Measurements from ENCODE around the gene RFWD3.
"Not testable (repeated sequence)": the region's sequence is repeated elsewhere in the genome, so short reads cannot be mapped to it uniquely, and the experiment has no call there.

Gene RFWD3

GRCh38 chr16:74666425-74667254 lies at the start of gene RFWD3:
RFWD3 (minus strand) TSS chr16:74666877; CDS start chr16:74661449, 5,428 bp downstream.
- peak; percentile 98 for DNase-seq

- no peak for DNase-seq
These were observed 49.7 kb upstream of the RFWD3 start for GRCh38 chr16:74716355-74716754.

- DNase-seq: no peak
These were observed 47.2 kb upstream of the RFWD3 start for GRCh38 chr16:74713876-74714275.

- no peak for DNase-seq
These were observed 46.6 kb upstream of the RFWD3 start for GRCh38 chr16:74713325-74713724.

- no peak for DNase-seq
These were observed 45.3 kb upstream of the RFWD3 start for GRCh38 chr16:74711938-74712337.

GRCh38 chr16:74710401-74710800 lies 43.7 kb upstream of the RFWD3 start:
- DNase-seq: no peak

GRCh38 chr16:74709441-74709877 lies 42.8 kb upstream of the RFWD3 start:
- DNase-seq: peak; percentile 93

GRCh38 chr16:74700438-74701225 lies 34.0 kb upstream of the RFWD3 start, which contains the start of gene MLKL:
MLKL (minus strand) TSS chr16:74700862; CDS start chr16:74695757, 5,105 bp downstream.
- peak; percentile 87 for DNase-seq

GRCh38 chr16:74700116-74700437 lies 33.4 kb upstream of the RFWD3 start:
- peak; percentile 68 for DNase-seq

GRCh38 chr16:74699666-74700065 lies 33.0 kb upstream of the RFWD3 start:
- no peak for DNase-seq

- DNase-seq: no peak
These were observed 31.5 kb upstream of the RFWD3 start for GRCh38 chr16:74698222-74698621.

- DNase-seq: peak; percentile 81
These were observed 29.1 kb upstream of the RFWD3 start for GRCh38 chr16:74695450-74696422.

- DNase-seq: no peak
These were observed 24.6 kb upstream of the RFWD3 start for GRCh38 chr16:74691093-74691855.

GRCh38 chr16:74682556-74682955 lies 15.9 kb upstream of the RFWD3 start:
- no peak for DNase-seq

GRCh38 chr16:74680681-74681080 lies 14.0 kb upstream of the RFWD3 start:
- no peak for DNase-seq

GRCh38 chr16:74679983-74680382 lies 13.3 kb upstream of the RFWD3 start:
- no peak for DNase-seq

- no peak for DNase-seq
These were observed 11.2 kb upstream of the RFWD3 start for GRCh38 chr16:74677868-74678267.

- no peak for DNase-seq
These were observed 7.2 kb upstream of the RFWD3 start for GRCh38 chr16:74673876-74674275.

- DNase-seq: not testable (repeated sequence)
These were observed 2.2 kb upstream of the RFWD3 start for GRCh38 chr16:74668877-74669276.

- DNase-seq: peak; percentile 75
These were observed 601 bp upstream of the RFWD3 start for GRCh38 chr16:74667255-74667700.

GRCh38 chr16:74666010-74666421 lies 661 bp downstream of the RFWD3 start:
- DNase-seq: no peak

GRCh38 chr16:74661064-74661463 lies 5.6 kb downstream of the RFWD3 start:
- DNase-seq: no peak
